Activated T-helper 1 cell treated with anti-CD3 and anti-CD28 coated beads, Interleukin-12 subunit alpha, Interleukin-12 subunit beta, Interleukin-2, Interleukin-4 antibody, amounts not matched to agents 30 ng/mL and 10 ng/mL and 1 ng/mL, durations not matched to agents 14 hours and 24 hours and 36 hours (primary cell): ENCODE measurements around the gene STAG1. TPM values are rescaled to one million over a fixed set of nuclear protein-coding genes. Genes with fewer than 3 reads are reported as not detected.

Experiments
- DNase-seq: peaks from one replicate; pipeline ENCODE4 v3.0.0; 2021; ENCODE audit warnings: low spot score
- H3K27ac Mint-ChIP-seq: one replicate; pipeline ENCODE4 v1.8.0; 2021; ENCODE audit warnings: mild to moderate bottlenecking, mixed read lengths
- H3K27me3 Mint-ChIP-seq: one replicate; pipeline ENCODE4 v1.8.0; 2022; ENCODE audit warnings: mild to moderate bottlenecking, moderate library complexity, mixed read lengths; ENCODE audit not compliant: insufficient read depth
- H3K36me3 Mint-ChIP-seq: one replicate; pipeline ENCODE4 v1.8.0; 2021; ENCODE audit warnings: low read depth, mixed read lengths
- H3K4me1 Mint-ChIP-seq: one replicate; pipeline ENCODE4 v1.8.0; 2021; ENCODE audit warnings: low read depth, mixed read lengths
- H3K4me3 Mint-ChIP-seq: one replicate; pipeline ENCODE4 v1.8.0; 2021; ENCODE audit warnings: mild to moderate bottlenecking, moderate library complexity, mixed read lengths
- H3K9me3 Mint-ChIP-seq: one replicate; pipeline ENCODE4 v1.8.0; 2021; ENCODE audit warnings: mixed read lengths
- intact Hi-C: fragments of 100-400 bp; cut with micrococcal nuclease; formaldehyde crosslinking; loops from one replicate; pipeline ENCODE4 v1.15.1; 2024
- total RNA-seq: library from RNA; stranded (reverse); gene quantifications from 2 replicates; pipeline ENCODE4 v1.2.3, GENCODE V29; 2022

STAG1 gene
- total RNA-seq, 1 donor from 2014 or later: 47.1 TPM

GRCh38 chr3:136334209-136334608 is 418.0 kb downstream of the STAG1 start:
- Mint-ChIP-seq H3K27me3 (no peaks in the 10 kb centered on the region), H3K27ac (no peak overlapping the region), H3K9me3 (no peaks in the 10 kb centered on the region), H3K4me3 (no peak overlapping the region), H3K36me3 (peaks cover 36% of the 10 kb centered on the region), H3K4me1 (peaks cover 11% of the 10 kb centered on the region)
- no peak for DNase-seq
- intact Hi-C loops: no loop called here

GRCh38 chr3:136332776-136333175 is 419.4 kb downstream of the STAG1 start:
- H3K36me3 Mint-ChIP-seq: peaks cover 36% of the 10 kb centered on the region
- no peaks in the 10 kb centered on the region for H3K27me3 Mint-ChIP-seq
- intact Hi-C loops: no loop called here
- H3K27ac Mint-ChIP-seq: peak overlapping the region; percentile 15
- H3K9me3 Mint-ChIP-seq: no peaks in the 10 kb centered on the region
- no peak overlapping the region for H3K4me3 Mint-ChIP-seq
- no peak for DNase-seq
- peaks cover 11% of the 10 kb centered on the region for H3K4me1 Mint-ChIP-seq

GRCh38 chr3:136332302-136332701 is 419.9 kb downstream of the STAG1 start:
- H3K27ac Mint-ChIP-seq: no peak overlapping the region
- intact Hi-C loops: no loop called here
- no peaks in the 10 kb centered on the region for H3K27me3 Mint-ChIP-seq
- no peak overlapping the region for H3K4me3 Mint-ChIP-seq
- no peak for DNase-seq
- no peaks in the 10 kb centered on the region for H3K9me3 Mint-ChIP-seq
- peaks cover 36% of the 10 kb centered on the region for H3K36me3 Mint-ChIP-seq
- peaks cover 11% of the 10 kb centered on the region for H3K4me1 Mint-ChIP-seq

- peaks cover 46% of the 10 kb centered on the region for H3K36me3 Mint-ChIP-seq
- H3K4me1 Mint-ChIP-seq: peaks cover 11% of the 10 kb centered on the region
- H3K27me3 Mint-ChIP-seq: no peaks in the 10 kb centered on the region
- no peak overlapping the region for H3K27ac Mint-ChIP-seq
- H3K4me3 Mint-ChIP-seq: no peak overlapping the region
- DNase-seq: no peak
- intact Hi-C loops: no loop called here
- peaks cover 5% of the 10 kb centered on the region for H3K9me3 Mint-ChIP-seq
These were observed 421.3 kb downstream of the STAG1 start for GRCh38 chr3:136330900-136331299.

DNA sequence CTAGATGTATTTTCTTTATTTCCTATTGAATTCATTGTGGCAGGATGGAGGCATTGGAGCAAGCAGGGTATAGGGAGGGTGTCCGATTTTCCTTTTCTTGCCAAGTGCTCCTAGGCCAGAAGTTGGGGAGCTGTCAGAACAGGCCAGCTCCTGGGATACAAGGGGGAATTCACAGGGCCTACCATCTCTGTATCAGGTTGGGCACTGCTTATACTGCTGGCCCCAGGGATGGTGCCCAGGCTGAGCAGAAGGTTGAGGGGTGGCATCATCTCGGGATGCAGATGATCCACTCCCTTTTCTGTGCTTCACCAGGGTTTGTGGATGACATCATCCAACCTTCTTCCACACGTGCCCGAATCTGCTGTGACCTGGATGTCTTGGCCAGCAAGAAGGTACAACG is 422.6 kb downstream of the STAG1 start:
- Mint-ChIP-seq H3K27ac (no peak overlapping the region), H3K9me3 (peaks cover 6% of the 10 kb centered on the region), H3K27me3 (no peaks in the 10 kb centered on the region), H3K36me3 (peaks cover 39% of the 10 kb centered on the region), H3K4me1 (peaks cover 11% of the 10 kb centered on the region), H3K4me3 (no peak overlapping the region)
- no peak for DNase-seq
- intact Hi-C loops: no loop called here

- Mint-ChIP-seq H3K4me1 (peaks cover 4% of the 10 kb centered on the region), H3K36me3 (peaks cover 46% of the 10 kb centered on the region), H3K27me3 (no peaks in the 10 kb centered on the region)
These were observed 424.5 kb downstream of the STAG1 start for GRCh38 chr3:136327671-136328070.

DNA sequence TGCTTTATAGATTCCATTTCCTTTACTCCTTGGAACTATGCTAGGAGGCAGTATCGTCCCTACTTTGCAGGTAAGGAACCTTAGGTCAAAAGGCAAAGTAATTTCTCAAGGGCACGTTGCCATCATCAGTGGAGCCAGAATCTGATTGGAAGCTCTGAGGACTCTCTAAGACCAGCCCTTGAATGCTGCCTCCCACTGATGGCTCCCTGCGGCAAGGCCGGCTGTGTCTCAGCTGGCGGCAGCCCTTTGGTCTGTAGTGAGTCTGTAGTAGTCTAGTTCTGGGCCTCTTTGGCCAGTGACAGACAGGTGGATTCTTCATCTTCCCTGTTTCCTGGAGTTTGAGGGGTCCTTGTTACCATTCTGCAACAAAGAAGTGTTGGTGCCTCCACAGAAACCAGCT is 425.9 kb downstream of the STAG1 start:
- Mint-ChIP-seq H3K36me3 (peaks cover 53% of the 10 kb centered on the region), H3K27ac (no peak overlapping the region), H3K9me3 (peaks cover 37% of the 10 kb centered on the region), H3K4me3 (no peak overlapping the region), H3K4me1 (no peaks in the 10 kb centered on the region), H3K27me3 (no peaks in the 10 kb centered on the region)
- intact Hi-C loops: no loop called here
- DNase-seq: no peak

More at GRCh38 chr3:136327671-136328070, 424.5 kb downstream of the STAG1 start:
- Mint-ChIP-seq H3K27ac (no peak overlapping the region), H3K9me3 (peaks cover 24% of the 10 kb centered on the region), H3K4me3 (no peak overlapping the region)
- DNase-seq: no peak
- intact Hi-C loops: no loop called here

DNA sequence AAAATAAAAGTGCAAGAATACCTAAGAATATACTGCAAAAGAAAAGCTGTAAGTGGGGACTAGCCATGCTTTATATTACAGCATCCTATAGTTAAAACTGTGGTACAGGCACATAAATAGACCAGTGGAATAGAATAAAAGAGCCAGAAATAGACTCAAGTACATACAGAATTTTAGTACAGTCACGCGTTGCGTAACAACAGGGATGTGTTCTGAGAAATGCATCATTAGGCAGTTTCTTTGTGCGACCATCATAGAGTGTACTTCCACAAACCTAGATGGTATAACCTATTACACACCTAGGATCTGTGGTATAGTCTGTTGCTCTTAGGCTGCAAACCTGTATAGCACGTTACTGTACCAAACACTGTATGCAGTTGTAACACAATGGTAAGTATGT is 440.2 kb downstream of the STAG1 start:
- Mint-ChIP-seq H3K36me3 (peaks cover 11% of the 10 kb centered on the region), H3K4me3 (no peak overlapping the region), H3K4me1 (no peaks in the 10 kb centered on the region), H3K27ac (no peak overlapping the region), H3K27me3 (no peaks in the 10 kb centered on the region), H3K9me3 (no peaks in the 10 kb centered on the region)
- DNase-seq: no peak
- intact Hi-C loops: no loop called here

DNA sequence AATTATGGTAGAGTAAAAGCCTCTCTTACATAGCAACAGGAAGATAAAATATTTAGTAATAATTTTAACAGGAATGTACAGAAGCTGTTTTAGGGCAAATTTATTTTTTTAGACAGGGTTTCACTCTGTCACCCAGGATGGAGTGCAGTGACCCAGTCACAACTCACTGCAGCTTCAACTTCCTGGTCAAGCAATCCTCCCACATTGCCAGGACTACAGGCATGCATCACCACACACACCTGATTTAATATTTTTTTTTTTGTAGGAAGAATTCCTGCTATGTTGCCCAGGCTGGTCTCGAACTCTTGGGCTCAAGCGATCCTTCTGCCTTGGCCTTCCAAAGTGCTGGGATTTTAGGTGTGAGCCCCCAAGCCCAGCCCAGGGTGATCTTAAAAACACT is 440.9 kb downstream of the STAG1 start:
- Mint-ChIP-seq H3K27ac (no peak overlapping the region), H3K36me3 (peaks cover 8% of the 10 kb centered on the region), H3K27me3 (no peaks in the 10 kb centered on the region), H3K4me3 (no peak overlapping the region), H3K4me1 (no peaks in the 10 kb centered on the region), H3K9me3 (no peaks in the 10 kb centered on the region)
- no peak for DNase-seq
- intact Hi-C loops: no loop called here

DNA sequence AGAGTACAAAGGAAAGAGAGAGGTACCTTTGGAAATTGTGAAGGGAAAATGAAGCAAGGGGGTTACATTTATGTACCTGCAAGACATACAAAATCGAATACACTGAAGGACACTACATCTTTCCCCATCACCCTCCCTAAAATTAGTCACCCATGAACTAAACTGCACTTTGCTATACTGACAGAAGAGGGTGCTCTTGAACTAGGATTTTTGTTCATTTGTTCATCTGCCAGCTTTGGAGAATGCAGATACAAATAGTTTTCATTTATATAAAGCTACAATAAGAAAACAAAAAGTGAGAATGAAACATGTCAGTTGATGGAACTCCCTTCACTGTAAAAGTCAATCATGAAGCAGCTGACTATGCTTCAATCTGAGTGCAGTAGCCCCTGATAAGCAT is 446.3 kb downstream of the STAG1 start:
- no peaks in the 10 kb centered on the region for H3K27me3 Mint-ChIP-seq
- DNase-seq: no peak
- H3K36me3 Mint-ChIP-seq: peaks cover 6% of the 10 kb centered on the region
- intact Hi-C loops: loop anchor here (1.0 to 2.0 kb wide), 2 partner anchors 231 to 447 kb away; no protein-coding TSS in a partner anchor
- H3K9me3 Mint-ChIP-seq: peaks cover 3% of the 10 kb centered on the region
- H3K4me1 Mint-ChIP-seq: no peaks in the 10 kb centered on the region
- no peak overlapping the region for H3K4me3 Mint-ChIP-seq
- peak overlapping the region; percentile 61 for H3K27ac Mint-ChIP-seq

GRCh38 chr3:136300444-136300843 is 451.7 kb downstream of the STAG1 start:
- Mint-ChIP-seq H3K9me3 (no peaks in the 10 kb centered on the region), H3K4me1 (no peaks in the 10 kb centered on the region), H3K27me3 (no peaks in the 10 kb centered on the region), H3K4me3 (no peak overlapping the region), H3K36me3 (peaks cover 7% of the 10 kb centered on the region), H3K27ac (no peak overlapping the region)
- DNase-seq: no peak
- intact Hi-C loops: no loop called here

DNA sequence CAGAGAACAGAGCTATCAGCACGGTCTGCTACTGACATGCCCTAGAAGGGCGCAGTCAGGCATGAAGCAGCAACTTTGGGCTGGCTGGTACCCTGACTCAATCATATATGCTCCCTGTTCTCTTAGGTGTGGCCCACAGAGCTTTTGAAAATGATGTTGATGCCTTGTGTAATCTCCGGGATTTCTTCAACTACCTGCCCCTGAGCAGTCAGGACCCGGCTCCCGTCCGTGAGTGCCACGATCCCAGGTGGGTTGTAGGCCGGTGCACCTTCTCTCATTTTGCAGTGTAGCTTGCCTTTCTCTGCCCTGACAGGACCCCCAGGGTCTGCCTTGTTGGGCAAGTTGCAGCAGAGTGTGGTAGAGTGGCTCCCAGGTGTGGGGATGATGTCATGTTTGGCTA is 454.4 kb downstream of the STAG1 start:
- intact Hi-C loops: no loop called here
- no peak overlapping the region for H3K27ac Mint-ChIP-seq
- no peak for DNase-seq
- H3K9me3 Mint-ChIP-seq: no peaks in the 10 kb centered on the region
- no peak overlapping the region for H3K4me3 Mint-ChIP-seq
- no peaks in the 10 kb centered on the region for H3K4me1 Mint-ChIP-seq
- no peaks in the 10 kb centered on the region for H3K27me3 Mint-ChIP-seq
- H3K36me3 Mint-ChIP-seq: peaks cover 10% of the 10 kb centered on the region

- DNase-seq: no peak
- Mint-ChIP-seq H3K27ac (no peak overlapping the region), H3K9me3 (no peaks in the 10 kb centered on the region), H3K27me3 (no peaks in the 10 kb centered on the region), H3K4me1 (no peaks in the 10 kb centered on the region), H3K4me3 (no peak overlapping the region), H3K36me3 (peaks cover 13% of the 10 kb centered on the region)
- intact Hi-C loops: no loop called here
These were observed 455.2 kb downstream of the STAG1 start for GRCh38 chr3:136296960-136297359.

GRCh38 chr3:136294176-136294575 is 458.0 kb downstream of the STAG1 start:
- Mint-ChIP-seq H3K36me3 (peaks cover 19% of the 10 kb centered on the region), H3K4me1 (no peaks in the 10 kb centered on the region), H3K9me3 (no peaks in the 10 kb centered on the region), H3K27ac (no peak overlapping the region), H3K4me3 (no peak overlapping the region), H3K27me3 (no peaks in the 10 kb centered on the region)
- intact Hi-C loops: no loop called here
- DNase-seq: no peak
